ENCODE data around the gene GLDC.
"Not testable (repeated sequence)": the region's sequence is repeated elsewhere in the genome, so short reads cannot be mapped to it uniquely, and the experiment has no call there.

GLDC gene

GRCh38 chr9:6673326-6674025, 27.9 kb upstream of the GLDC start:
- intact Hi-C loops (cut with micrococcal nuclease) = loop anchor here (5.0 kb wide), 1 partner anchor 91 kb away; no protein-coding TSS in a partner anchor
- no peaks in the 10 kb centered on the region for H3K27me3 Mint-ChIP-seq
- H3K4me1 Mint-ChIP-seq (ENCODE audit: low read depth) = no peaks in the 10 kb centered on the region
- H3K4me3 Mint-ChIP-seq = no peak overlapping the region
- no peaks in the 10 kb centered on the region for H3K36me3 Mint-ChIP-seq (ENCODE audit: low read depth)
- no peak overlapping the region for H3K27ac Mint-ChIP-seq
- no peaks in the 10 kb centered on the region for H3K9me3 Mint-ChIP-seq

- no peak overlapping the region for H3K27ac Mint-ChIP-seq
- H3K4me1 Mint-ChIP-seq (ENCODE audit: low read depth) = no peaks in the 10 kb centered on the region
- H3K9me3 Mint-ChIP-seq = no peaks in the 10 kb centered on the region
- intact Hi-C loops (cut with micrococcal nuclease) = loop anchor here (5.0 kb wide), 1 partner anchor 90 kb away; no protein-coding TSS in a partner anchor
- no peaks in the 10 kb centered on the region for H3K27me3 Mint-ChIP-seq
- H3K4me3 Mint-ChIP-seq = no peak overlapping the region
- H3K36me3 Mint-ChIP-seq (ENCODE audit: low read depth) = no peaks in the 10 kb centered on the region
Measured at GRCh38 chr9:6672118-6672517, 26.6 kb upstream of the GLDC start.

GRCh38 chr9:6671416-6671815, 25.9 kb upstream of the GLDC start:
- Mint-ChIP-seq H3K36me3 (ENCODE audit: low read depth) (no peaks in the 10 kb centered on the region), H3K4me3 (no peak overlapping the region), H3K9me3 (no peaks in the 10 kb centered on the region), H3K27ac (no peak overlapping the region), H3K27me3 (no peaks in the 10 kb centered on the region), H3K4me1 (ENCODE audit: low read depth) (no peaks in the 10 kb centered on the region)
- intact Hi-C loops (cut with micrococcal nuclease) = loop anchor here (5.0 kb wide), 1 partner anchor 89 kb away; no protein-coding TSS in a partner anchor

- H3K4me1 Mint-ChIP-seq (ENCODE audit: low read depth) = no peaks in the 10 kb centered on the region
- no peaks in the 10 kb centered on the region for H3K27me3 Mint-ChIP-seq
- H3K9me3 Mint-ChIP-seq = no peaks in the 10 kb centered on the region
- H3K4me3 Mint-ChIP-seq = no peak overlapping the region
- intact Hi-C loops (cut with micrococcal nuclease) = loop anchor here (5.0 kb wide), 1 partner anchor 88 kb away; no protein-coding TSS in a partner anchor
- H3K27ac Mint-ChIP-seq = no peak overlapping the region
- H3K36me3 Mint-ChIP-seq (ENCODE audit: low read depth) = no peaks in the 10 kb centered on the region
Measured at GRCh38 chr9:6669881-6670280, 24.4 kb upstream of the GLDC start.

- Mint-ChIP-seq H3K27ac (no peak overlapping the region), H3K4me3 (no peak overlapping the region), H3K4me1 (ENCODE audit: low read depth) (no peaks in the 10 kb centered on the region), H3K27me3 (no peaks in the 10 kb centered on the region), H3K36me3 (ENCODE audit: low read depth) (no peaks in the 10 kb centered on the region), H3K9me3 (no peaks in the 10 kb centered on the region)
- intact Hi-C loops (cut with micrococcal nuclease) = no loop called here
Measured at GRCh38 chr9:6667633-6668280, 22.2 kb upstream of the GLDC start.

- Mint-ChIP-seq H3K4me1 (ENCODE audit: low read depth) (no peaks in the 10 kb centered on the region), H3K36me3 (ENCODE audit: low read depth) (no peaks in the 10 kb centered on the region), H3K9me3 (no peaks in the 10 kb centered on the region), H3K27me3 (no peaks in the 10 kb centered on the region), H3K4me3 (no peak overlapping the region), H3K27ac (no peak overlapping the region)
- intact Hi-C loops (cut with micrococcal nuclease) = no loop called here
Measured at GRCh38 chr9:6667080-6667479, 21.6 kb upstream of the GLDC start.

- Mint-ChIP-seq H3K27me3 (no peaks in the 10 kb centered on the region), H3K4me1 (ENCODE audit: low read depth) (no peaks in the 10 kb centered on the region), H3K9me3 (no peaks in the 10 kb centered on the region), H3K27ac (no peak overlapping the region), H3K36me3 (ENCODE audit: low read depth) (no peaks in the 10 kb centered on the region), H3K4me3 (no peak overlapping the region)
- intact Hi-C loops (cut with micrococcal nuclease) = no loop called here
Measured at GRCh38 chr9:6665628-6666027, 20.1 kb upstream of the GLDC start.

- no peaks in the 10 kb centered on the region for H3K27me3 Mint-ChIP-seq
- H3K27ac Mint-ChIP-seq = no peak overlapping the region
- H3K4me3 Mint-ChIP-seq = no peak overlapping the region
- no peaks in the 10 kb centered on the region for H3K36me3 Mint-ChIP-seq (ENCODE audit: low read depth)
- intact Hi-C loops (cut with micrococcal nuclease) = no loop called here
- H3K4me1 Mint-ChIP-seq (ENCODE audit: low read depth) = no peaks in the 10 kb centered on the region
- no peaks in the 10 kb centered on the region for H3K9me3 Mint-ChIP-seq
Measured at GRCh38 chr9:6664204-6664680, 18.7 kb upstream of the GLDC start.

GRCh38 chr9:6660512-6660911, 15.0 kb upstream of the GLDC start:
- H3K4me3 Mint-ChIP-seq = no peak overlapping the region
- no peak overlapping the region for H3K27ac Mint-ChIP-seq
- no peaks in the 10 kb centered on the region for H3K27me3 Mint-ChIP-seq
- no peaks in the 10 kb centered on the region for H3K9me3 Mint-ChIP-seq
- no peaks in the 10 kb centered on the region for H3K4me1 Mint-ChIP-seq (ENCODE audit: low read depth)
- intact Hi-C loops (cut with micrococcal nuclease) = no loop called here
- no peaks in the 10 kb centered on the region for H3K36me3 Mint-ChIP-seq (ENCODE audit: low read depth)

- H3K27ac Mint-ChIP-seq = no peak overlapping the region
- H3K36me3 Mint-ChIP-seq (ENCODE audit: low read depth) = no peaks in the 10 kb centered on the region
- H3K27me3 Mint-ChIP-seq = peaks cover 8% of the 10 kb centered on the region
- intact Hi-C loops (cut with micrococcal nuclease) = no loop called here
- no peaks in the 10 kb centered on the region for H3K4me1 Mint-ChIP-seq (ENCODE audit: low read depth)
- no peak overlapping the region for H3K4me3 Mint-ChIP-seq
- H3K9me3 Mint-ChIP-seq = no peaks in the 10 kb centered on the region
Measured at GRCh38 chr9:6658628-6659353, 13.3 kb upstream of the GLDC start.

- no peaks in the 10 kb centered on the region for H3K4me1 Mint-ChIP-seq (ENCODE audit: low read depth)
- H3K27ac Mint-ChIP-seq = no peak overlapping the region
- intact Hi-C loops (cut with micrococcal nuclease) = no loop called here
Measured at GRCh38 chr9:6656614-6657300, 11.2 kb upstream of the GLDC start.

GRCh38 chr9:6655036-6655435, 9.5 kb upstream of the GLDC start:
- intact Hi-C loops (cut with micrococcal nuclease) = no loop called here
- Mint-ChIP-seq H3K4me1 (ENCODE audit: low read depth) (no peaks in the 10 kb centered on the region), H3K9me3 (no peaks in the 10 kb centered on the region), H3K4me3 (no peak overlapping the region), H3K27ac (no peak overlapping the region), H3K36me3 (ENCODE audit: low read depth) (no peaks in the 10 kb centered on the region), H3K27me3 (peaks cover 29% of the 10 kb centered on the region)

More at GRCh38 chr9:6656614-6657300, 11.2 kb upstream of the GLDC start:
- no peaks in the 10 kb centered on the region for H3K9me3 Mint-ChIP-seq
- H3K4me3 Mint-ChIP-seq = no peak overlapping the region
- peaks cover 23% of the 10 kb centered on the region for H3K27me3 Mint-ChIP-seq
- no peaks in the 10 kb centered on the region for H3K36me3 Mint-ChIP-seq (ENCODE audit: low read depth)

- Mint-ChIP-seq H3K27ac (no peak overlapping the region), H3K4me3 (peak overlapping the region; percentile 2), H3K27me3 (peaks cover 83% of the 10 kb centered on the region)
Measured at GRCh38 chr9:6646293-6646636, 736 bp upstream of the GLDC start.

GRCh38 chr9:6645105-6645354, 499 bp downstream of the GLDC start:
- intact Hi-C loops (cut with micrococcal nuclease) = not testable (repeated sequence)
- H3K27me3 Mint-ChIP-seq = peaks cover 86% of the 10 kb centered on the region

More at GRCh38 chr9:6646293-6646636, 736 bp upstream of the GLDC start:
- intact Hi-C loops (cut with micrococcal nuclease) = no loop called here
- Mint-ChIP-seq H3K9me3 (no peaks in the 10 kb centered on the region), H3K36me3 (ENCODE audit: low read depth) (no peaks in the 10 kb centered on the region), H3K4me1 (ENCODE audit: low read depth) (peaks cover 23% of the 10 kb centered on the region)

More at GRCh38 chr9:6645105-6645354, 499 bp downstream of the GLDC start:
- not testable (repeated sequence) for H3K9me3 Mint-ChIP-seq; H3K27ac Mint-ChIP-seq; H3K36me3 Mint-ChIP-seq (ENCODE audit: low read depth)
- Mint-ChIP-seq H3K4me3 (peak overlapping the region; percentile 39), H3K4me1 (ENCODE audit: low read depth) (peaks cover 23% of the 10 kb centered on the region)
